ENCODE results near the gene CDC42EP1.
A peak's percentile ranks its signal among the peaks of the same experiment; 100 is the strongest.

CDC42EP1 gene

GRCh38 chr22:37559521-37559900, 769 bp upstream of the CDC42EP1 start:
- DNase-seq (ENCODE audit: low read depth in 2 of 2, low spot score in 1 of 2), result no peak

DNA sequence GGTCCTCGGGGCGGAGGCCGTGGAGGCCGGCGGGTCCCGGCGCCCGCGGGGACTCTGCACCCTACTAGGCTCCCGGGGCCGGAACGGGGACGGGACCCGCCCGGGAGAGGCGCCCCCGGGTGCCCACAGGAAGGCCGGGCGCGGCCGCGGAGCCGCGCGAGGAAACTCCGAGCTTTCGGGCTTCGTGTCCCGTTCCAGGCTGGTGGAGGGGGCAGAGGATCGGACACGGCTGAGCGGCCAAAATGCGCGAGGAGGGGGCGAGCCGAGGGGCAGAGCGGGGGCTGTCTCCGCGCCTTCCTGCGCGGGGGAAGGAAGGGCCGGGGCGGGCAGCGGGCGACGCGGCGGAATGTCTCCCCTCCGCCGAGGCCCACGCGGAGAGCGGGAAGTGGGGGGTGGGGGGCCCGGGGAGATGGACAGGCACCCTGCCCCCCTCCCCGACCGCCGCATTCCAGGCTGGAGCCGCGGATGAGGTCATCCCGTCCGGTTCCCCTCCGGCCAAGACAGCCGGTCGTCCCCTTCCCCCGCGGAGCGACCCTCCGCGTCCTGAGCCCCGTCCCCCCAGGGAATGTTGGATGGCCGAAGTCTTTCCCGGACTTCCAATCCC, 430 bp downstream of the CDC42EP1 start:
- DNase-seq (ENCODE audit: low read depth in 2 of 2, low spot score in 1 of 2), result no peak

DNA sequence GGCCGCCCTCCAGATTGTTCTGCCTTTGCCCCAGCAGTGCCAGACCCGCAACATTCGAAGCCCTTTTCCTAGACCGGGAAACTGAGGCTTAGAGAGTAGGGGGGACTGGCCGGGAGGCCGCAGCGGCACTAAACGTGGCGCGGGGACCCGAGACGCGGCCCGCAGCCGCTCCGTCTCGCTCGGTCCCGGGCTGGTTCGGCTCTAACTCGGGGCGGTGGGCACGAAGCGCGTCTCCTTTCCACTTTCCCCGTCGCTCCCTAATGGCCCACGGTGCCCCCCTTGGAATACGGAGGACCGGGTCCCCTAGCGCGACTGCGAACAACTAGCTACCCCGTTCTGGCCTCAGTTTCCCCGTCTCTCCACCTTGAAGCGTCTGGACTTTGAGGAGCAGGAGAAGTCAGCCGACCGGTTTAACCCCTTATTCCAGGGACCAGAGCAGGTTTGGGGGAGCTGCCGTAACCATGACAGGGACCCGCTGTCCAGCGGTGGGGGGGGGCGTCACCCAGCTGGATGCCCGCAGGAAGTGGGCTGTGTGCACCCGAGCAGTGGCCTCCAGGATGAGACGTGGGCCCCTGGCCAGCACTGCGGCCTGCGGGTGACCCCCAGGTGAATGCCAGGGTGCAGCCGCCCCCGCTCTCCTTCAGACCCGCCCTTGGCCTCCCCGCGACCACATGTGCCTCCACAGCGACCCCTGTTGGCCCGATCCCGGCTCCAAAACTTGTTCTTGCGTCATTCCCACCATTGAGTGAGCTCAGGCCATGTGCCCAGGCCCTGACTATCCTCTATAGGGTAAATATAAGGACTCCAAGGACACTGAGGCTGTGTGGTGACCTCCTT, 1.1 kb downstream of the CDC42EP1 start:
- DNase-seq (ENCODE audit: low read depth in 2 of 2, low spot score in 1 of 2), result peak; percentile 55 to 58

DNA sequence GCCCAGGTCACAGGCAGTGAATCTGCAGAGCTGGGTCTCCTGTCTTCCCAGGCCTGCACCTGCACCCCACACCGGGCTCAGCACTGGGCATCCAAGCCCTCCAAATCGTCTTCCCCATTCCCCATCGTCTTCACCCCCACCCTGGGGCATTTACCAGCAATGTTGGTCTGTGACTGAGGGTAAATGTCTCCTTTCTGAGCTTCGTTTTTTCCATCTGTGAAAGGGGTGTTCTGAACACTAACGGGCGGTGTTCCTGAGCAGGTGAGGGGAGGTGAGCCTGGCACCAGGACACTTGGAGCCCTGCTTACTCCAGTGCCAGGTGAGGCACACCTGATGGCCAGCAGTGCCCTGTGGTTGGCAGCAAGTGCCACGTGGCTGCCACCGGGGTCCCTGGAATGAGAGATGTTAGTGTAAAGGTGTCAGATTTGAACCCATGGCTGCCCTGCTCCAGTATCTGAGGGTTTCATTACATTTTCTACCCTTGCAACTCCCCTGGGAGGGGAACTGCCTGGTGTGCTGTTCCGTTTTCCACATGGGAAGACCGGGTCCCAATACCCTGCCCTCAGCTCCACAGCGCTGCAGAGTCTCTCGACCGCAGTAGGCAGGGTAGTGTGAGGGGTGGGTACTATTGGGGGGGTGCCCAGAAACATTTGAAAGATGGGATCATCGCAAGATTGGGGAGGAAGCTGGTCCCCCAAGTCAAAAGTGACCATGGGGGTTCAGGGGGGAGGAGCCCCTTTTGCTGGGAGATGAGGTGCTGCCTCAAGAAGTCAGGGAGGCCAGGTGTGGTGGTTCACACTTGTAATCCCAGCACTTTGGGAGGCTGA, 2.0 kb downstream of the CDC42EP1 start:
- DNase-seq (ENCODE audit: low read depth in 2 of 2, low spot score in 1 of 2), result no peak

DNA sequence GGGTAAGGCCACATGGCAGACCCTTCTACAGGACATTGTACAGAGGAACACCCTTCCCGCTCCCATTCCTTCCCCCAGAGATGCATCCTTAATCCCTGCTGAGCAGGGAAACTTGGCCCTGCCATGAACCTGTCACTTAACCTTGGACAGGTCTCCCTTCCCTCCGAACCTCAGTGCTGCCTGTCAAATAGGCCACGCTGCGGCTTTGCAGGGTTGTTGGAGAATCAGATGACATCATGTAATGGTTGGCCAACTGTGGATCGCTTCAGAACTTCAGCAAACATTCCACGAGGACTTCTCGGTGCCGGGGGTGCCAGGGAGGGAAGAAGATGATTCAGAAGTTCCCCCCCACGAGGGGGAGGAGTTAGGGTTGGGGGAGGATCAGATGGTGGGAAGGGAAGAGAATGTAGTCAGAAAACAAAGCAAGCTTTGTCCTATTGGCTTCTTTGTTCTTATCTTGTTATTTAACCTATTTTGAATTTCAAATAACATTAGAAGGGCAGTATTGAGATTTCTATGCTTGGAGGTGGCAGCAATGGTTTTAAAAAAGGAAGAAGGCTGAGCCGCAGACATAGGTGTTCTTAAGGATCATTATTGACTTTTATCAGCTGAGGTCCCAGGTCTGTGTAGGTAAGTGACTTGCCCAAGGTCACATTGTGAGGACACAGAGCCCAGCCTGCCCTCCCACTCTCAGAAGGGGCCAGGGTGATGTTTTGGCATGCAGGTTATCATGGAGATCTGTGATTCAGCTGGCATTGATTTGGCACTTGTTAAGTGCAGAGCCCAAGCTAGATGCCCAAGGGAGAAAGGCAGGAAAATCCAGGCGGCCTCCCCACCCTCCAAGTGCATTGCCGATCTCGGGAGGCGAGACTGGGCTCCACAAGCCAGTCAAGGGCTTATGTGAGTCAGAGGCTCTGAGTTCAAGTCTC, 3.1 kb downstream of the CDC42EP1 start:
- DNase-seq (ENCODE audit: low read depth in 2 of 2, low spot score in 1 of 2), result no peak

DNA sequence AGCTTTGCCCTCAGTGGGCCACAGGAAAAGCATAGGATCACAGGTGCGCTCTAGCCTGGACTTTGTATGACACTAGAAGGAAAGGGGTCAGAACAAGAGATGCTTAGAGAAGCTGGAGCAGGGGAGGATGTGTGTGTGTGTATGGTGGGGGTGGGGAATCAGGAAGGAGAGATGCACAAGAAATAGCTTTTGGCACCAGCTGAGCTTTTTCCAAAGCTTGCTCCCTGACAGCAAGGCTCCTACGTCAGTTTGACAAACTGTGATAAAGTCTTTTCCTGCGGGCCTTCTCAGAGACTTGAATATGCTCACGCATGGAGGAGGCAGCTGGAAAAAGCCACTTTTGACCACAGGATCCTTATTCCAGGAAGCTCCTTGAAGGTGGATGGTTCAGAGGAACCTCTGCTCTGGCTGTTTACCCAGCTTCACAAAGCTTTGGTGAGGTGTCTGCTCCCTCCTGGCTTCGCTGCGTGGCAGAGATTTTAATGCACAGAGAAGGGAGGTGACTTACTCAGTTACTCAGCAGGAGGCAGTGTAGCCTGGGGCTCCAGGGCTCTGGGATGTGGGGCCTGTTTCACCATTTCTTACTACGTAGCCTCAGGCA, 3.9 kb downstream of the CDC42EP1 start:
- no peak for DNase-seq (ENCODE audit: low read depth in 2 of 2, low spot score in 1 of 2)

GRCh38 chr22:37565830-37566229, 5.5 kb downstream of the CDC42EP1 start:
- DNase-seq (ENCODE audit: low read depth in 2 of 2, low spot score in 1 of 2), result no peak

DNA sequence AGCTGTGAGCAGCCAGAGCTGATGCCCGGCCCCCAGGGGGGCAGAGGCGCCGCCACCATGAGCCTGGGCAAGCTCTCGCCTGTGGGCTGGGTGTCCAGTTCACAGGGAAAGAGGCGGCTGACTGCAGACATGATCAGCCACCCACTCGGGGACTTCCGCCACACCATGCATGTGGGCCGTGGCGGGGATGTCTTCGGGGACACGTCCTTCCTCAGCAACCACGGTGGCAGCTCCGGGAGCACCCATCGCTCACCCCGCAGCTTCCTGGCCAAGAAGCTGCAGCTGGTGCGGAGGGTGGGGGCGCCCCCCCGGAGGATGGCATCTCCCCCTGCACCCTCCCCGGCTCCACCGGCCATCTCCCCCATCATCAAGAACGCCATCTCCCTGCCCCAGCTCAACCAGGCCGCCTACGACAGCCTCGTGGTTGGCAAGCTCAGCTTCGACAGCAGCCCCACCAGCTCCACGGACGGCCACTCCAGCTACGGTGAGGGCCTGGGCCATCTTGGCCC, 6.1 kb downstream of the CDC42EP1 start:
- no peak for DNase-seq (ENCODE audit: low read depth in 2 of 2, low spot score in 1 of 2)

DNA sequence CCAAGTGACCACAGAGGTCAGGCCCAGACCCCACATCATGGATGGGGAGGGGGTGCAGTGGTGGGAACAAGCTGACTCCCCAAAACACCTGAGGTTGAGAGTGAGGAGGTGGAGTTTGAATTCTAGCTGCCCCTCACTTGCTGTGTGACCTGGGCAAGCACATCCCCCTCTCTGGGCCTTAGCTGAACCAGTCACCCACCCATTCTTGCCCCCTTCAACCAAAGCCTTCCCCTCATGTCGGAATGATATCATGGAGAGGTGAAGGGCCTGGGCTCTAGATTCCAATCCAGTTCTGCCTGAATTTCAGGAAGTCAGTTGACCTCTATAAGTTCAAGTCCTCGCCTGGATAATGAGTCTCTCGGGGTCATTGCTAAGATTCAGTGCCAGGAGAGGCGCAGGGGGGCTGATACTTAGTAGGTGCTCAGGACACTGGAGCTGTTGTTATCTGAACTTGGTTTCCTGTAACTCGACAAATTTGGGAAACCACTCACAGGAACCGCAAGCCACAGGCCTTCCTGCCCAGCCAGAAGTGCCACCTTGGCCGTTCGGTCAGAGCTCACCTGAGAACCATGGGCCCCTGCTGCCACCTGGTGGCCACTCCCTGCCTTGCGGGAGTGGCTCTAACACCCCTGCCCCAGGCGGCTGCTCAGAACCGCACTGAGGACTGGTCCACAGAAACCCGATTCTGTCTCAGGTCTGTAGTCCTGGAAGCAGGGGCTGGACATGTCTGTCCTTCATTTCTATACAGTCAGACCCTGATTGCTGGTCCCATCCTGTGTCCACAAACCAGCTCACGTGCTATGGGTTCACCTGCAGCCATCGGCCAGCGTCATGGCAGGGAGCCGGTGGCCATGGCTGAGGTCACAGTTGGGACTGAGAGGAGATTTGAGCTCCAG, 6.9 kb downstream of the CDC42EP1 start:
- DNase-seq (ENCODE audit: low read depth in 2 of 2, low spot score in 1 of 2), result peak; percentile 79 to 83

GRCh38 chr22:37568012-37568411, 7.7 kb downstream of the CDC42EP1 start:
- DNase-seq (ENCODE audit: low read depth in 2 of 2, low spot score in 1 of 2), result no peak

DNA sequence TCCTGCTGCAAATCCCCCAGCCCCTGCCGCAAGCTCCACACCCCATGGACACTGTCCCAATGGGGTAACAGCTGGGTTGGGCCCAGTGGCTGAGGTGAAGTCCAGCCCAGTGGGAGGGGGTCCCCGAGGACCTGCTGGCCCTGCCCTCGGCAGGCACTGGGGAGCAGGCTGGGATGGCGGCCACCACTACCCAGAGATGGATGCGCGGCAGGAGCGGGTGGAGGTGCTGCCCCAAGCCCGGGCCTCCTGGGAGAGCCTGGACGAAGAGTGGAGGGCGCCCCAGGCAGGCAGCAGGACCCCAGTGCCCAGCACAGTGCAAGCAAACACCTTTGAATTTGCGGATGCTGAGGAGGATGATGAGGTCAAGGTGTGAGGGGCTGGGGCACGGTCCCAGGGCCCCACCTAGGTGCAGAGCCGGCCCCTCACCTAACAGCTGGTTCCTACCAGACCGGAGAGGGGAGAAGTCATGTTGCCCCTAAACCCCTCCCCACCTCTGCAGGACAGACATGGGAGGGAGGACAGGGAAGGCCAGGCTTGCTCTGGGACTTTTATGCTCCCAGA, 8.2 kb downstream of the CDC42EP1 start:
- DNase-seq (ENCODE audit: low read depth in 2 of 2, low spot score in 1 of 2), result no peak

GRCh38 chr22:37569009-37569920, 9.0 kb downstream of the CDC42EP1 start:
- no peak for DNase-seq (ENCODE audit: low read depth in 2 of 2, low spot score in 1 of 2)

DNA sequence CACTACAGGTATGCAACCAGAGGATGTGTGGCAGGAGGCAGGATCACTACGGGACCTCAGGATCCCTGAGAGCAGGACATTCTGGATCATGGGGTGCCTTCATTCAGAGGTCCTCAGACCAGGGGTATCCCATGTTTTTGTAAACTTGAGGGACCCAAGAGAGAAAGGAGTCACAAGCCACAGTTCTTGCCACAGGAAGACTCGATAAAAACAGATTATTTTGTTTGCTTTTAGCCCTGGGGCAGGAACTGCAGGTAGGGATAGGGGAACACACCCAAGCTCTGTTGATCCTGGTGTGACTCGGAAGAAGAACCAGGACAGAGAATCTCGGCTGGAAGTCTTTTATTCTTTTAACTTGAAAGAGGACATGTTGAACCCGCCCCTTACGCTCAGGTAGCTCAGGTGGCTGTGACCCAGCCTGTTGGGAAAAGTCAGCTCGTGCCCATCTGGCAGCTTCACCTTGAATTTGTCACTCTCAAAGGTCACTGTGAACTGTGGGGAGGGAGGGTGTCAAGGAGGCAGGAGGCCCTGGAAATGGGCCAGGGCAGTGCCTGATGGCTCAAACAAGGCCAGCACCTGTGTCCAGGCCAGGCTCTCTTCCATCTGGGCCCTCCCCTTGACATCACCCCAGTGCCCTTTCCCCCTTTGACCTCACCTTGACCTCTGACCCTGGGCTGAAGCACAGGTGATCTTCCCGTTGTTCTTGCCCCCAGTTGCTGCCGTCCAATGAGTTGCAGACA, 9.8 kb downstream of the CDC42EP1 start:
- no peak for DNase-seq (ENCODE audit: low read depth in 2 of 2, low spot score in 1 of 2)

GRCh38 chr22:37570661-37570976, 10.3 kb downstream of the CDC42EP1 start:
- no peak for DNase-seq (ENCODE audit: low read depth in 2 of 2, low spot score in 1 of 2)

DNA sequence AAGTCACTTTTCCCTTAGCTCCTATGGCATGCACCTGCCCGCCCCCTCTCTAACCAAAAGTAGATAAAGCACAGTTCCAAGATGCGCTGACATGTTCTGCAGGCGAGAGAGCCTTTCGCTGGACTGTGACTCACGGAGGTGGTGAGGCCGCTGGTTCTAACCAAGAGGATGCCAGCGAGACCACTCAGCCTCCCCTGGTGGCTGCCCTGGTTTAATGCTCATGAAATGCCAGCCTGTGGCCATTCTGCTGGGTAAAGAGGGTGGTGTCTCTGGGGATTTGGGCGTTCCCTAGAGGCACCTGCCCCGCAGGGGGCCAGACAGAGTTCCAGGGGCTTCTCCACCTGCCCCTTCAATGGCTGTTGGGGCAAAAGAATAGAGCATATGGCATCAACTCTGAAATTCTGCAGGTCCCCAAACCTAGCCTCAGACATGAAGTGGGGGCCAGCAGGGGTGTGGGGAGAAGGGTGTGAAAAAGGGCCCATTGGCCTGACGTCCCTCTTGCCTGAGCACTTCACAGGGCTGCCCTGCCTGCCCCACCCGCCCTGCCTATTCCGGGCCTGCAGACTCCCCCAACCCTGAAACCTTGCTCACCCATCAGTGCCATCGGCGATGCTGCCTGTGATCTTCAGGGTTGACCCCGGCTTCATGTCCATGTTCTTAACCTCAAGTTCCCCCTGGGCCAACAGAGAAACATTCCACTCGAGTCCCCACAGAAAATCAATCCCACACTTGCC, 11.1 kb downstream of the CDC42EP1 start:
- no peak for DNase-seq (ENCODE audit: low read depth in 2 of 2, low spot score in 1 of 2)

DNA sequence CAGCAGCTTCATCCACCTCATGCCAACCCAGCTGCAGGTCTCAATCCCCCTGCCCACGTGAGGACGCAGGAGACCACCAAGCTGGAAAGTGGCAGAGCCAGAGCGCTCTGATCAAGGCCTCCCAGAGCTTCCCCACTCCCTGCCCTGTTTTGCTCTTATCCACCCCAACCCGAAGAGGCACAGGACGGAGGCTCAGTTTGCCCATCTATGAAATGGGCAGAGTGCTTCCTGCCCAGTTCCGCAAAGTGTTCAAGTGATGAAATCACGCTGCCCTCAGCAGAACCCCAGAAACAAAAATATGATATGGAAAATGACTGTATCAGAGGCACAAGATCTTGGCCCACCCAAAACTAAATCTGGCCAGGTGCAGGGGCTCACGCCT, 11.7 kb downstream of the CDC42EP1 start:
- no peak for DNase-seq (ENCODE audit: low read depth in 2 of 2, low spot score in 1 of 2)
